ENCODE results near the gene KCTD7.
"Not testable (repeated sequence)": the region's sequence is repeated elsewhere in the genome, so short reads cannot be mapped to it uniquely, and the experiment has no call there.

Gene KCTD7

DNA sequence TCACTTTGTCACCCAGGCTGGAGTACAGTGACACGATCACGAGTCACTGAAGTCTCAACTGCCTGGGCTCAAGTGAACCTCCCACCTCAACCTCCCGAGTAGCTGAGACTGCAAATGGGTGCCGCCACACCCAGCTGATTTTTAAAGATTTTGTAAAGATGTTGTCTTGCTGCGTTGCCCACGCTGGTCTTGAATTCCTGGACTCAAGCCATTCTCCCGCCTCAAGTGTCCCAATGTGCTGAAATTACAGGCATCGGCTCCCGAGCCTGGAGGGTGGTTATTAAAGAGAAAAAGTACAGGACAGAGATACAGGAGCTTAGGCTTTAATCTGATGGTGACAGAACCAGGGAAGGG is 55.1 kb downstream of the KCTD7 start:
- no peak for FAIRE-seq

DNA sequence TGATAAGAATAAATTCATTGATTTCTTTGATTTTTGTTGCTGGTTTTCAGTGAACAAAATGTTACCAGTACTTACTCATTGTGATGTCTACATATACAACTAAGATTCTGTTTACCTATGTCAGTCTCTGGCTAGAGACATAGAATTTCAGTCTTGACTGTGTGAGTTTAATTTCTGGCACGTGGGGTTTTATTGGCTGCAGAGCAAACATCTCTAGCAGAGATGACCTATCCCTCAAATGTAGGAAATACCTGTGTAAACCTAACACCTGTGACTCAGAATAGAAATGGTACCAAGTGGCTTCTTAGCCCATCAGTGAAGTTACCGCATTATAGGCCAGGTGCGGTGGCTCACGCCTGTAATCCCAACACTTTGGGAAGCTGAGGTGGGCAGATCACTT is 57.0 kb downstream of the KCTD7 start:
- FAIRE-seq: not testable (repeated sequence)

DNA sequence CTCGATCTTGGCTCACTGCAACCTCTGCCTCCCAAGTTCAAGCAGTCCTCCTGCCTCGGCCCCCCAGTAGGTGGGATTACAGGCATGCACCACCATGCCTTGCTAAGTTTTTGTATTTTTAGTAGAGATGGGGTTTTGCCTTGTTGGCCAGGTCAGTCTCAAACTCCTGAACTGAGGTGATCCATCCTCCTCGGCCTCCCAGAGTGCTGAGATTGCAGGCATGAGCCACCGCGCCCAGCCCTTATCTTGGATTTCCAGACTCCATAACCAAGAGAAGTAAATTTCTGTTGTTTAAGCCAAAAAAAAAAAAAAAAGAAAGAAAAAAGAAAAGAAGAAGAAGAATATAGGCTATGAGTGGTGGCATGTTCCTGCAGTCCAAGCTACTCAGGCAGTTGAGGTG is 58.5 kb downstream of the KCTD7 start:
- FAIRE-seq: no peak

DNA sequence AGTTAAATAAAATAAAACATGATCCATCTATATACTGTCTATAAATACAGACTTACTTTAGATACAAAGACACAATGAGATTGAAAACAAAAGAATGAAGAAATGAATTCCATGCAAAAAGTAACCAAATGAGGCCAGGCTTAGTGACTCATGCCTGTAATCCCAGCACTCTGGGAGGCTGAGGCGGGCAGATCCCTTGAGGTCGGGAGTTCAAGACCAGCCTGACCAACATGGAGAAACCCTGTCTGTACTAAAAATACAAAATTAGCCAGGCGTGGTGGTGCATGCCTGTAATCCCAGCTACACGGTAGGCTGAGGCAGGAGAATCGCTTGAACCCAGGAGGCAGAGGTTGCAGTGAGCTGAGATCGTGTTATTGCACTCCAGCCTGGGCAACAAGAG is 59.0 kb downstream of the KCTD7 start:
- not testable (repeated sequence) for FAIRE-seq

DNA sequence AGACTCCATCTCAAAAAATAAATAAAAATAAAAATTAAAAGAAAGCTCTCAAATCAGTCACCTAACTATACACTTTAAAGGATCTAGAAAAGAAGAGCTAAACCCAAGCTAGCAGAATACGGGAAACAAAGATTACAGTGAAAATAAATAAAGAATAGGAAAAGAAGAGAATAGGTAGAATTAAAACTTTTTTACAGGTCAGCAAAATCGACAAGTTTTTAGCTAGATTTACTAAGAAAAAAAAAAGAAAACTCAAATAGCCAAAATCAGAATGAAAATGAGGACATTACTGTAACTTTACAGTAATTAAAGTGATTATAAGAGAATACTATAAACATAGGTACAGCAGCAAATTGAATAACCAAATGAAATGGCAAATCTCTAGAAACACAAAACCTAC is 60.4 kb downstream of the KCTD7 start:
- no peak for FAIRE-seq

DNA sequence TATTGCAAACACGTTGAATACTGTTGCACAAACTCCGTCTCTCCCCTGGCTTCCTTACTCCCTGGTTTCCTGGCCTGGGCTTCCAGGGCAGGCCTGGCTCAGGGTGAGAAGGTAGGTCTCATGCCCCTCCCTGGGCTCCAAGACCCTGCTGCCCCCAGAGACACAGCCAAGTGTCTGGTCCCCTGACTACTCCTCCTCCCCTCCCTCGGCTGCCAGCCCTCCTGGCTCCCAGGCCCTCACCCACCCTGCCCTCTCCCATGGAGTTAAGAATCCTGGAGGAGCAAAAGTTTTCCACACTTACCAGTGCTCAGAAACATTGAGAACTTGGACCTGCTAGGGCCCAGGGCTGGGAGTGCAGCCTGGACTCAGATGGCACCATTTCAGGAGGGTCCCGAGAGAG is 64.7 kb downstream of the KCTD7 start:
- no peak for FAIRE-seq
